ENCODE results near the gene HOGA1.

DNA sequence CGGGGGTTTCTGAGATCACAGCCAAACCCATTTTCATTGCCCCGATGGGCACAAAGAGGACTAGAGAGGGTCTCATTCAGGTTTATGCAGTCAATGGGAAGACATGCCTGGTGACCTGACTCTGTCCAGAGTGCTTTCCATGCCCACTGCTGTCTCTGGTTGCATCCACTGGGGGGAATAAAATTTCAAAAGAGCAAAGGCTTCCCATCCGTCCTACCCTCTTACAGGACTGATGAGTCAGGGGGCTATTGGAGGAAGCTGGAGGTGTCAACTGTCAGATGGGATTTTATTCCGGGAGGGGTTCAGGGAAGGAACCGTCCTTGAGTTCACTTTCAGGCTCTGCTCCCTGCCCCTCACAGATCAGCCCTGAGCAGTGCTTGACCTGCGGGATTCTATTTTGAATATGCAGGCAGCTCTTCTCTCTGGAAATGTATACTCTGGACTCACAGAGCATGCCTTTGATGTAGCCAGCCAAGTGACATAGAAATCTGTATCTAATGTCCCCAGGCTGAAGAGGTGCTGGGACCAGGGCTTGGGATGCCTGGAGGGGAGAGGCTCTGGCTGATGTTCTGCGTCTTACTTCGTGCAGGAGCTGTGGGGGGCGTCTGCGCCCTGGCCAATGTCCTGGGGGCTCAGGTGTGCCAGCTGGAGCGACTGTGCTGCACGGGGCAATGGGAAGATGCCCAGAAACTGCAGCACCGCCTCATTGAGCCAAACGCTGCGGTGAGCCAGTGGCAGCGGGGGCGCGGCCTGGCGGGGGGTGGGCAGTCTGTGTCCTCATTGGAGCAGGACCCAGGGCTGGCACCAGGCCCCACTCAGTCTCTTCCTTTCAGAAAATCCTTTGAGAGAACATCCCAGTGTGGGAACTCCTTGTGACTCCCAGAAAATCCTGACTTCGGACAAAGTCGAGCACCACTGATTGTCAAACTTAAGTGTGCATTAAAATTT is 17.4 kb downstream of the HOGA1 start:
- TF ChIP-seq, protein P1, sequence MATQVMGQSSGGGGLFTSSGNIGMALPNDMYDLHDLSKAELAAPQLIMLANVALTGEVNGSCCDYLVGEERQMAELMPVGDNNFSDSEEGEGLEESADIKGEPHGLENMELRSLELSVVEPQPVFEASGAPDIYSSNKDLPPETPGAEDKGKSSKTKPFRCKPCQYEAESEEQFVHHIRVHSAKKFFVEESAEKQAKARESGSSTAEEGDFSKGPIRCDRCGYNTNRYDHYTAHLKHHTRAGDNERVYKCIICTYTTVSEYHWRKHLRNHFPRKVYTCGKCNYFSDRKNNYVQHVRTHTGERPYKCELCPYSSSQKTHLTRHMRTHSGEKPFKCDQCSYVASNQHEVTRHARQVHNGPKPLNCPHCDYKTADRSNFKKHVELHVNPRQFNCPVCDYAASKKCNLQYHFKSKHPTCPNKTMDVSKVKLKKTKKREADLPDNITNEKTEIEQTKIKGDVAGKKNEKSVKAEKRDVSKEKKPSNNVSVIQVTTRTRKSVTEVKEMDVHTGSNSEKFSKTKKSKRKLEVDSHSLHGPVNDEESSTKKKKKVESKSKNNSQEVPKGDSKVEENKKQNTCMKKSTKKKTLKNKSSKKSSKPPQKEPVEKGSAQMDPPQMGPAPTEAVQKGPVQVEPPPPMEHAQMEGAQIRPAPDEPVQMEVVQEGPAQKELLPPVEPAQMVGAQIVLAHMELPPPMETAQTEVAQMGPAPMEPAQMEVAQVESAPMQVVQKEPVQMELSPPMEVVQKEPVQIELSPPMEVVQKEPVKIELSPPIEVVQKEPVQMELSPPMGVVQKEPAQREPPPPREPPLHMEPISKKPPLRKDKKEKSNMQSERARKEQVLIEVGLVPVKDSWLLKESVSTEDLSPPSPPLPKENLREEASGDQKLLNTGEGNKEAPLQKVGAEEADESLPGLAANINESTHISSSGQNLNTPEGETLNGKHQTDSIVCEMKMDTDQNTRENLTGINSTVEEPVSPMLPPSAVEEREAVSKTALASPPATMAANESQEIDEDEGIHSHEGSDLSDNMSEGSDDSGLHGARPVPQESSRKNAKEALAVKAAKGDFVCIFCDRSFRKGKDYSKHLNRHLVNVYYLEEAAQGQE (IDR thresholded peaks at IDR 0.05; ENCODE audit: unreplicated experiment) = no peak
- TF ChIP-seq, protein P2, sequence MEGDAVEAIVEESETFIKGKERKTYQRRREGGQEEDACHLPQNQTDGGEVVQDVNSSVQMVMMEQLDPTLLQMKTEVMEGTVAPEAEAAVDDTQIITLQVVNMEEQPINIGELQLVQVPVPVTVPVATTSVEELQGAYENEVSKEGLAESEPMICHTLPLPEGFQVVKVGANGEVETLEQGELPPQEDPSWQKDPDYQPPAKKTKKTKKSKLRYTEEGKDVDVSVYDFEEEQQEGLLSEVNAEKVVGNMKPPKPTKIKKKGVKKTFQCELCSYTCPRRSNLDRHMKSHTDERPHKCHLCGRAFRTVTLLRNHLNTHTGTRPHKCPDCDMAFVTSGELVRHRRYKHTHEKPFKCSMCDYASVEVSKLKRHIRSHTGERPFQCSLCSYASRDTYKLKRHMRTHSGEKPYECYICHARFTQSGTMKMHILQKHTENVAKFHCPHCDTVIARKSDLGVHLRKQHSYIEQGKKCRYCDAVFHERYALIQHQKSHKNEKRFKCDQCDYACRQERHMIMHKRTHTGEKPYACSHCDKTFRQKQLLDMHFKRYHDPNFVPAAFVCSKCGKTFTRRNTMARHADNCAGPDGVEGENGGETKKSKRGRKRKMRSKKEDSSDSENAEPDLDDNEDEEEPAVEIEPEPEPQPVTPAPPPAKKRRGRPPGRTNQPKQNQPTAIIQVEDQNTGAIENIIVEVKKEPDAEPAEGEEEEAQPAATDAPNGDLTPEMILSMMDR (conservative IDR thresholded peaks at IDR 0.05; ENCODE audit: low read depth in 2 of 2) = no peak
- TF ChIP-seq NANOG (IDR thresholded peaks at IDR 0.05; ENCODE audit: borderline replicate concordance) (no peak), EZH2 (IDR thresholded peaks at IDR 0.05; ENCODE audit: low read depth, unreplicated experiment) (no peak), CREB1 (CRISPR knock-in tag; IDR thresholded peaks at IDR 0.05; ENCODE audit: low read depth) (no peak), POLR2AphosphoS5 (IDR thresholded peaks at IDR 0.05; ENCODE audit: low read depth) (no peak)

Measured in GM23338 (cell line).